Mesodermal cell (in vitro differentiated cells): ENCODE measurements around the gene SLC16A13.
A peak's percentile ranks its signal among the peaks of the same experiment; 100 is the strongest.
"Not testable (repeated sequence)": the region's sequence is repeated elsewhere in the genome, so short reads cannot be mapped to it uniquely, and the experiment has no call there.

Experiments
- H3K27ac ChIP-seq: 2 replicates; pipeline ENCODE4 v1.7.0; 2013; ENCODE audit warnings: mild to moderate bottlenecking, low read depth, low read length, moderate library complexity; ENCODE audit not compliant: severe bottlenecking
- H3K36me3 ChIP-seq: 2 replicates; pipeline ENCODE4 v1.7.1; 2013; ENCODE audit warnings: mild to moderate bottlenecking, low read length, moderate library complexity; ENCODE audit not compliant: control insufficient read depth, insufficient read depth
- H3K4me1 ChIP-seq: one replicate; pipeline ENCODE4 v1.7.1; 2013; ENCODE audit warnings: mild to moderate bottlenecking, low read length; ENCODE audit not compliant: insufficient read depth, control insufficient read depth, poor library complexity, severe bottlenecking
- H3K4me3 ChIP-seq: 2 replicates; pipeline ENCODE4 v1.7.0; 2013; ENCODE audit warnings: low read length, control low read depth, mild to moderate bottlenecking; ENCODE audit not compliant: insufficient read depth, poor library complexity, severe bottlenecking; ENCODE audit errors: extremely low read depth
- H3K9me3 ChIP-seq: 2 replicates; pipeline ENCODE4 v1.7.1; 2013; ENCODE audit warnings: mild to moderate bottlenecking, low read length, moderate library complexity; ENCODE audit not compliant: control insufficient read depth
- WGBS, 2 experiments: methylation state at CpG; one replicate each; pipeline ENCODE4 v1.1.5; 2013; ENCODE audit warnings: missing lambda C conversion rate in 2 of 2; ENCODE audit not compliant: insufficient coverage in 2 of 2; 5-methylcytosine and 5-hydroxymethylcytosine counted together

SLC16A13 gene

DNA sequence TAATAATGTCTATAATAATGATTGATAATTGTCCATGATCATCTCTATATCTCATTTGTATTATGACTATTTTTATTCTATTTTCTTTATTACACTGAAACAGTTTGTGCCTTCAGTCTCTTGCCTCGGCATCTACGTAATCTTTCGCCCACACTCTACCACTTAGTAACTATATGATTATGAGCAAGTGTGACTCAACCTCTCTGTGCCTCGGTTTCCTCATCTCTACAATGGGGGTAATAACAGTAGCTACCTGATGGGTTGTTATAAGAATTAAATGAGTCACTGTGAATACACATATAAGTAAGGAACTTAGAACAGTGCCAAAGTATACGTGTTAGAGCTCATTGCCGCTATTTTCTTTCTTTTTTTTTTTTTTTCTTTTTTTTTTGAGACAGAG is 11.8 kb downstream of the SLC16A13 start:
- Histone ChIP-seq H3K27ac (no peak overlapping the region), H3K4me1 (peaks cover 16% of the 10 kb centered on the region), H3K4me3 (no peak overlapping the region), H3K36me3 (no peaks in the 10 kb centered on the region), H3K9me3 (no peaks in the 10 kb centered on the region)
- WGBS, 2 experiments = no CpG with 5 or more reads among the region's 6 CpGs

DNA sequence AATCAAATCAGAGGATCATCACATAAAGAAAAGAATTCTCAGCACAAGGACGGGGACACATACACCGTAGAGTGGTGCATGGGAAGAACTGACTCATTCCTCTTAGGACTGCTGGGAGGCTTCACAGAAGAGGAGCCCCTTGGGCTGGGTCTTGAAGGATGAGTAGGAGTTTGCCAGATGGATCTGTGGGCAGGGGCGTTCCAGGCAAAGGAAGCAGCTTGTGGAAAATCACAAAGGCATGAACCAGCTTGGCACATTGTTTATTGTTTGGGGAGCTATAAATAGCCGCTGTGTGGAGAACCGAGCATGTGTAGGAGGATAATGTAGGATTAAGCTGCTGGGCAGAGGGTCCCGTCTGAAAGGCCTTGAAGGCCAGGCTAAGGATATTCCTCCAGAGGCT is 13.2 kb downstream of the SLC16A13 start:
- Histone ChIP-seq H3K27ac (peak overlapping the region; percentile 75), H3K9me3 (no peaks in the 10 kb centered on the region), H3K36me3 (no peaks in the 10 kb centered on the region), H3K4me1 (peaks cover 14% of the 10 kb centered on the region), H3K4me3 (no peak overlapping the region)
- 64 to 71% methylated on average over 1 to 3 of the region's 6 CpGs for WGBS, 2 experiments

DNA sequence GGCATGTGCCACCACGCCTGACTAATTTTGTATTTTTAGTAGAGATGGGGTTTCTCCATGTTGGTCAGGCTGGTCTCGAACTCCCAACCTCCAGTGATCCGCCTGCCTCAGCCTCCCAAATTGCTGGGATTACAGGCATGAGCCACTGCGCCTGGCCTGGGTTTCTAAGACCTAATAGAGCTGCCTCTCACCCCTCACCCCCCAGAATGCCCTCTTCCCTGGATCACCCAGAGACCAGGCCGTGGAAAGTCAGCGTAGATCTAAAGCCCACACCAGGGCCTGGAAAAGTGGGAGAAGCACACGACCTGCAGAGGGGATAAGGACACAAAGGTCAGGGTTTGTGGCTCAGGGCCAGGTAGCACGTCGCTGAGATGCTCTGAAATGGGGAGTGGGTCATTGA is 14.8 kb downstream of the SLC16A13 start:
- not testable (repeated sequence) for H3K9me3 ChIP-seq, H3K27ac ChIP-seq, H3K4me3 ChIP-seq, H3K36me3 ChIP-seq
- WGBS, 2 experiments = 82 to 90% methylated on average over 8 to 9 of the region's 9 CpGs
- H3K4me1 ChIP-seq = peaks cover 14% of the 10 kb centered on the region

DNA sequence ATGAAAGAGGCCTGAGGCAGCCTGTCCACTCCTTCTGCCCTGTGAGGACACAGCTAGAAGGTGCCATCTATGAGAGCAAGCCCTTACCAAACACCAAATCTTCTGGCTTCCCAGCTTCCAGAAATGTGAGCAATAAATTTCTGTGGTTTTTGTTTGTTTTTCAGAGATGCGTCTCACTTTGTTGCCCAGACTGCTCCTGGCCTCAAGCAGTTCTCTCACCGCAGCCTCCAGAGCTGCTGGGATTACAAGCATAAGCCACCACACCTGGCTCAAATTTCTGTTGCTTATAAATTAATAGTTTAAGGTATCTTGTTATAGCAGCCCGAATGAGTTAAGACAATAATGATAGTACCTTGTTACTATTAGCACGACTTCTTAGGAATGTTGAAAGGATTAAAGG is 20.6 kb downstream of the SLC16A13 start:
- H3K9me3 ChIP-seq = no peaks in the 10 kb centered on the region
- no peak overlapping the region for H3K4me3 ChIP-seq
- WGBS, 2 experiments = 92 to 100% methylated on average over 1 to 2 of the region's 4 CpGs
- no peaks in the 10 kb centered on the region for H3K36me3 ChIP-seq
- no peaks in the 10 kb centered on the region for H3K4me1 ChIP-seq
- H3K27ac ChIP-seq = no peak overlapping the region

DNA sequence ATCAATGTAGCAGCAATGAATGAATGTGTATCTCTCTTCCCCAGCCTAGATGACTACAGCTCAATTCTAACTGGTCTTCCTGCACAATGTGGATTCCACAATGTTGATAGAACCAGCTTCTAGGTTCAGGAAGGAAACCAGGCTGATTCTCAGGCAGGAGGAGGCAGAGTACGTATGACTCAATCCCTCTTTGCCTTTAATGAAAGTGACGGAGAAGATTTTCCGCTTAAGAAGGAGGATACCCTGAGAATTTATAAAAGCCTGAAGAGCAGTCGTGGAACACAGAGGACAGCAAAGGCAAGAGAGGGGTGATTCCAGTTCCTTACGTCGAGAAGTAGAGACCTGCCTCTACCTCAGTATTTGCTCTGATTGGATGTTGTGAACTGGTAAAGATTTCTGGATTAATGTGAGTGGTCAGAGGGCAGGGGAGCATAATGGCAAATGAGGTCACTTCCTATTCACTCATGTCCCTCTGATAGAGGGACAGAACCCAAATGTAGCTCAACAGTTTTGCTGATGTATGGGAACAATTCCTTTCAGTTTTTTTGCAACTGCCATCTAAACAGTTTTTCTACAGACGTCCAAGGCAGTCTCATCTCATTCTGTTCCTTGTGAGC is 23.1 kb downstream of the SLC16A13 start:
- WGBS, 2 experiments = 88 to 89% methylated on average over 7 of the region's 7 CpGs
- Histone ChIP-seq H3K9me3 (no peaks in the 10 kb centered on the region), H3K4me3 (no peak overlapping the region), H3K27ac (peak overlapping the region; percentile 46), H3K4me1 (peaks cover 3% of the 10 kb centered on the region), H3K36me3 (no peaks in the 10 kb centered on the region)

DNA sequence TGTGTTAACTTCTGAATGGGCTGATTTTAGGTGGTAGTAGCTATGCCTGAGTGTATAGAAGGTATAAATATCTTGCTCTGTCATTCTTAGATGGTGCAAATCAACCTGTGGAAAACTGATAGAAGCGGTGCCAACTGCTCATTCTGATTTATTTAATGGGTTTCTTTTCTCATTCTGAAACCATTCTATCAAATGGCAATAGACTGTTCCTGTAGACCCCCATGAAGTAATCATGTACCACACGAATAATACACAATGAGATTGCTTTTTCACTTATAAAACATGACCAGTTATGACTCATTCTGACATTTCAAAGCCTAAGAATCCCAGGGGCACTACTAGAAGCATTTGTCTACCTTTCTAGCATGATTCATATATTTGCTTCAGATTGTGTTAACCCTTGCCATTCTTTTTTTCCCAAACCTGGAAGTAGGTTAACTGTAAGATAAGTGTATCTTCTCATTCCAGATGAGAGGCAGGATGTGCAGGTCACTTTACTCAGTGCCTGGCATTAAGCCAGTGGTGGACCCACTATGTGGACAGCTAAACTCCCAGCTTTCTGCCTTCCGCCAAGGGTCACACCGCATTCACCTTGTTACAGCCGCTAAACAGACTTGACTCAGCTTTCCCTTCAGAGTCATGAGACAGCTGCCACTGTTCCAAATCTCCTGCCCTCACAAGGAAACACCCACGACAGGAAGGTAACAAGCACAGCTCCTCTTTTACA is 24.5 kb downstream of the SLC16A13 start:
- Histone ChIP-seq H3K4me1 (peaks cover 3% of the 10 kb centered on the region), H3K27ac (no peak overlapping the region), H3K4me3 (no peak overlapping the region), H3K36me3 (no peaks in the 10 kb centered on the region), H3K9me3 (no peaks in the 10 kb centered on the region)
- 80 to 93% methylated on average over 3 to 4 of the region's 6 CpGs for WGBS, 2 experiments

DNA sequence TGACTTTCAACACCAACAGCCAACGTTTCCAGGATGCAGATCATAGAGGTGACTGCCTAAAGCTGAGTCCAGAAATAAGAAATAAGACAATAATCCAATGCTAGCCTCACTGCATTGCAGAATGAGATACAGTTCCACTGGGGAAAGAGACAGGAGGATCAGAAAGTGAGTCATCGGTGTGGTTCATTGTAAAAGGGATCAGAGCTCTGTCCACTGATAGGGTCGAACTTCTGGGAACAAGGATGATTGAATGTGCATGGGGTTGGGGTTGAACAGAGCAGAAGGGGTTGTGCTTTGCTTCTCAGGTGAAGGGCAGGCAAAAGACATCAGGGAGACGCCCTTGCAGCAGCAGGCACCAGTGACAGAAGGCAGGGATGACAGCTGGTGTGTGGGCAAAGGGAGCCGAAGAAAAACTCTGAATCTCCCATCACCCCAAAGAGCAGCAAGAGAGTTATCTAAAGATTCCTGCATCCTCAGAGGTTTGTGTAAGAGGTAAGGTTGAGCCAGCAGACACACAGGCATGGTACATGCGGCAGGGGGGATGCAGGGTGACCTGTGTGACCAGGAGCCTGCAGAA is 27.8 kb downstream of the SLC16A13 start:
- Histone ChIP-seq H3K4me1 (peaks cover 3% of the 10 kb centered on the region), H3K36me3 (no peaks in the 10 kb centered on the region), H3K9me3 (peaks cover 8% of the 10 kb centered on the region), H3K27ac (no peak overlapping the region), H3K4me3 (no peak overlapping the region)
- 78 to 87% methylated on average over 3 to 4 of the region's 6 CpGs for WGBS, 2 experiments

DNA sequence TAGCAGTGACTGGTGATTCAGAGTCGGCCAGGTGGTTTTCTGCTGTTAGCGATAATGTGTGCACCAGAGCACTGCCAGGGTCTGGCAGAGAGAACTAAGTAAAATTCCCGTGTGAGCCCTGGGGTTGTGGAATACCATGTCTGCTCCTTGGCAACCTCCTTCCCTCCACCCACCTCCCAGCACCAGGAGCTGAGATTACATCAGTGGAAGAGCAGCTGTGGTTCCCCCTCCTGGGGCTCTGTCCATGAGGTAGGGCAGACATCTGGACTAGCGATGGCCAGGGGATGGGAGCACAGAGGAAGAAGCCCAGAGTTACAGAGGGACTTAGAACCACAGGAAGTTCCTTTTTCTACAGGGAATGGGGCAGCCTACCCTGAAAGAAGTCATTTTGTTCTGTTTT is 28.4 kb downstream of the SLC16A13 start:
- Histone ChIP-seq H3K4me3 (no peak overlapping the region), H3K9me3 (peaks cover 8% of the 10 kb centered on the region), H3K36me3 (no peaks in the 10 kb centered on the region), H3K27ac (no peak overlapping the region), H3K4me1 (peaks cover 3% of the 10 kb centered on the region)
- 83 to 89% methylated on average over 2 to 3 of the region's 4 CpGs for WGBS, 2 experiments

DNA sequence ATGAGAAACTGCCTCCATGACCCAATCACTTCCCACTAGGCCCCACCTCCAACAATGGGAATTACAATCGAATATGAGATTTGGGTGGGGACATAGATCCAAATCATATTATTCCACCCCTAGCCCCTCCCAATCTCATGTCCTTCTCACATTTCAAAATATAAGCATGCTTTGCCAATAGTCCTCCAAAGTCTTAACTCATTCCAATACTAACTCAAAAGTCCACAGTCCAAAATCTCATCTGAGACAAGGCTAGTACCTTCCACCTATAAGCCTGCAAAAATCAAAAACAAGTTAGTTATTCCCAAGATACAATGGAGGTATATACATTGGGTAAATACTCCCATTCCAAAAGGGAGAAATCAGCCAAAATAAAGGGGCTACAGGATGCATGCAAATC is 31.4 kb downstream of the SLC16A13 start:
- WGBS, 2 experiments = 83 to 100% methylated on average over 1 of the region's 1 CpG
- H3K9me3 ChIP-seq = peaks cover 8% of the 10 kb centered on the region

DNA sequence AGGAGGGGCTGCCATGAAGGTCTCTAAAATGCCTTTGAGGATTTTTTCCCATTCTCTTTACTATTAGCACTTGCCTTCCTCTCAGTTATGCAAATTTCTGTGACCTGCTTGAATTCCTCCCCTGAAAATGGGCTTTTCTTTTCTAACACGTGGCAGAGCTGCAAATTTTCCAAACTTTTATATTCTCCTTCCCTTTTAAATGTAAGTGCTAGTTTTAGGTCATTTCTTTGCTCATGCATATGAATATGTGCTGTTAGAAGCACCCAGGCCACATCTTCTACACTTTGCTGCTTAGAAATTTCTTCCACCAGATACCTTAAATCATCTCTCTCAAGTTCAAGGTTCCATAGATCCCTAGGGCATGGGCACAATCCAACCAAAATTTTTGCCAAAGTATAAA is 32.5 kb downstream of the SLC16A13 start:
- peaks cover 8% of the 10 kb centered on the region for H3K9me3 ChIP-seq
- H3K27ac ChIP-seq = no peak overlapping the region
- no CpG with 5 or more reads among the region's 1 CpG for WGBS, 2 experiments
- H3K36me3 ChIP-seq = no peaks in the 10 kb centered on the region
- no peak overlapping the region for H3K4me3 ChIP-seq
- H3K4me1 ChIP-seq = no peaks in the 10 kb centered on the region

More for the DNA sequence above, 31.4 kb downstream of the SLC16A13 start:
- no peak overlapping the region for H3K27ac ChIP-seq
- no peaks in the 10 kb centered on the region for H3K36me3 ChIP-seq
- no peak overlapping the region for H3K4me3 ChIP-seq
- peaks cover 3% of the 10 kb centered on the region for H3K4me1 ChIP-seq

DNA sequence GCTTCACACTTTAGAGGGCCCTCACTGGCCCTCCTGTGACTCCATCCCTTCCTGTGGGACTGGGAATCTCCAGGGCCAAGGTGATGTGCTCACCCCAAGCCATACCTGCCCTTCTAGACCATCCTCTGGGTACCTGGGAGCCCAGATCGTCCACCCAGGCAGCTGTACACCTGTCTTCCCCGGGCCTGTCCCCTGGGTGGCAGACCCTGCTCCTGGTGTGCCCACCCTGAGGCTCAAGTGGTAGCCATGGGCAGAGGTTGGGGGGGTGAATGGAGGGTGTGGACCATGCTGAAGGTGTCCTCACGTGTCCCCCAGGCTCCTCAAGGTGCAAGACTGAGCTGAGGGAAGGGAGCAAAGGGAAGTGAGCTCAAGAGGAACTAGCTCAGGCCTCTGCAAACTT is 34.9 kb downstream of the SLC16A13 start:
- Histone ChIP-seq H3K4me1 (no peaks in the 10 kb centered on the region), H3K9me3 (peaks cover 8% of the 10 kb centered on the region), H3K4me3 (no peak overlapping the region), H3K27ac (no peak overlapping the region), H3K36me3 (no peaks in the 10 kb centered on the region)
- WGBS, 2 experiments = 90 to 94% methylated on average over 2 to 3 of the region's 3 CpGs
